Esophagus muscularis mucosa (tissue), 3 donors: ENCODE measurements around the gene KPNA1.

Experiments used
- EP300 ChIP-seq: sonication (generic); formaldehyde crosslinking; IDR thresholded peaks from one replicate; pipeline ENCODE4 v1.6.1; 2017; ENCODE audit warnings: antibody characterized with exemption
- TF ChIP-seq, protein P1 (sequence below), 3 experiments: fragments of 200-600 bp in 2 of 3; fragments of 450-650 bp in 1 of 3; sonication (generic) in 2 of 3; IDR thresholded peaks; one replicate each; pipeline ENCODE4 v1.5.1; 2017 to 2019; ENCODE audit warnings: antibody characterized with exemption in 3 of 3, mild to moderate bottlenecking in 2 of 3, moderate library complexity in 1 of 3

GRCh38 chr3:122514123-122515019 lies at the start of gene KPNA1:
- no peak for TF ChIP-seq EP300
- TF ChIP-seq, protein P1, sequence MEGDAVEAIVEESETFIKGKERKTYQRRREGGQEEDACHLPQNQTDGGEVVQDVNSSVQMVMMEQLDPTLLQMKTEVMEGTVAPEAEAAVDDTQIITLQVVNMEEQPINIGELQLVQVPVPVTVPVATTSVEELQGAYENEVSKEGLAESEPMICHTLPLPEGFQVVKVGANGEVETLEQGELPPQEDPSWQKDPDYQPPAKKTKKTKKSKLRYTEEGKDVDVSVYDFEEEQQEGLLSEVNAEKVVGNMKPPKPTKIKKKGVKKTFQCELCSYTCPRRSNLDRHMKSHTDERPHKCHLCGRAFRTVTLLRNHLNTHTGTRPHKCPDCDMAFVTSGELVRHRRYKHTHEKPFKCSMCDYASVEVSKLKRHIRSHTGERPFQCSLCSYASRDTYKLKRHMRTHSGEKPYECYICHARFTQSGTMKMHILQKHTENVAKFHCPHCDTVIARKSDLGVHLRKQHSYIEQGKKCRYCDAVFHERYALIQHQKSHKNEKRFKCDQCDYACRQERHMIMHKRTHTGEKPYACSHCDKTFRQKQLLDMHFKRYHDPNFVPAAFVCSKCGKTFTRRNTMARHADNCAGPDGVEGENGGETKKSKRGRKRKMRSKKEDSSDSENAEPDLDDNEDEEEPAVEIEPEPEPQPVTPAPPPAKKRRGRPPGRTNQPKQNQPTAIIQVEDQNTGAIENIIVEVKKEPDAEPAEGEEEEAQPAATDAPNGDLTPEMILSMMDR (IDR thresholded peaks at IDR 0.05) = no peak
